Head of caudate nucleus (tissue), 42 donors: ENCODE measurements around the gene GALC.
"Not testable (repeated sequence)": the region's sequence is repeated elsewhere in the genome, so short reads cannot be mapped to it uniquely, and the experiment has no call there.

Experiments used
- DNase-seq, 42 donors: peaks; one replicate each; pipeline versions ENCODE4 v3.0.0 to v3.0.0-alpha.2; 2020 to 2021; ENCODE audit warnings: mixed read lengths in 7 of 42
- intact Hi-C: fragments of 100-400 bp; cut with DNase I; formaldehyde crosslinking; loops from one replicate; pipeline ENCODE4 v1.15.0; 2022

GALC gene

GRCh38 chr14:87992718-87993628, at the start of gene GALC:
GALC (minus strand) TSS chr14:87993182; CDS start chr14:87993164, 18 bp downstream.
- intact Hi-C loops: loop anchor here (10.0 kb wide), 1 partner anchor 562 kb away; the partner anchor contains the start of gene PTPN21
- peak; percentile 93 to 98 (median 96) for DNase-seq

- intact Hi-C loops: no loop called here
- DNase-seq: no peak
Observed at GRCh38 chr14:88040146-88040545, 47.2 kb upstream of the GALC start.

- no peak for DNase-seq
- intact Hi-C loops: no loop called here
Observed at GRCh38 chr14:88039197-88039596, 46.2 kb upstream of the GALC start.

GRCh38 chr14:88037325-88037724, 44.3 kb upstream of the GALC start:
- DNase-seq: no peak
- intact Hi-C loops: no loop called here

GRCh38 chr14:88036422-88036821, 43.4 kb upstream of the GALC start:
- no peak for DNase-seq
- intact Hi-C loops: no loop called here

- DNase-seq: no peak
- intact Hi-C loops: no loop called here
Observed at GRCh38 chr14:88034076-88034475, 41.1 kb upstream of the GALC start.

GRCh38 chr14:88032373-88032772, 39.4 kb upstream of the GALC start:
- intact Hi-C loops: no loop called here
- no peak for DNase-seq

GRCh38 chr14:88030892-88031291, 37.9 kb upstream of the GALC start:
- intact Hi-C loops: no loop called here
- DNase-seq: no peak

GRCh38 chr14:88030079-88030478, 37.1 kb upstream of the GALC start:
- intact Hi-C loops: no loop called here

GRCh38 chr14:88029500-88029899, 36.5 kb upstream of the GALC start:
- no peak for DNase-seq
- intact Hi-C loops: no loop called here

More at GRCh38 chr14:88030079-88030478, 37.1 kb upstream of the GALC start:
- DNase-seq: no peak

GRCh38 chr14:88026890-88027289, 33.9 kb upstream of the GALC start:
- intact Hi-C loops: no loop called here
- DNase-seq: no peak

- intact Hi-C loops: no loop called here
- no peak for DNase-seq
Observed at GRCh38 chr14:88025313-88025712, 32.3 kb upstream of the GALC start.

GRCh38 chr14:88024252-88025086, 31.5 kb upstream of the GALC start:
- intact Hi-C loops, DNase-seq: not testable (repeated sequence)

GRCh38 chr14:88023658-88024187, 30.7 kb upstream of the GALC start:
- no peak for DNase-seq
- intact Hi-C loops: no loop called here

- DNase-seq: no peak
- intact Hi-C loops: no loop called here
Observed at GRCh38 chr14:88017535-88017934, 24.6 kb upstream of the GALC start.

GRCh38 chr14:88016768-88017167, 23.8 kb upstream of the GALC start:
- no peak for DNase-seq
- intact Hi-C loops: no loop called here

- intact Hi-C loops: no loop called here
Observed at GRCh38 chr14:88013750-88014349, 20.9 kb upstream of the GALC start.

GRCh38 chr14:88012495-88012894, 19.5 kb upstream of the GALC start:
- intact Hi-C loops: no loop called here
- no peak for DNase-seq

More at GRCh38 chr14:88013750-88014349, 20.9 kb upstream of the GALC start:
- DNase-seq: peak; percentile 21 to 90 (median 74)

- intact Hi-C loops: no loop called here
- DNase-seq: no peak
Observed at GRCh38 chr14:88010331-88010730, 17.3 kb upstream of the GALC start.
